ENCODE results near the gene CCDC91.

Gene CCDC91

GRCh38 chr12:28574746-28575592 lies 384.7 kb downstream of the CCDC91 start:
- in situ Hi-C loops (cut with HindIII; ENCODE audit: low sequenced_read_pairs) = no loop called here

- in situ Hi-C loops (cut with HindIII; ENCODE audit: low sequenced_read_pairs) = no loop called here
Observed at GRCh38 chr12:28575593-28576205, 385.4 kb downstream of the CCDC91 start.

GRCh38 chr12:28578361-28578760 lies 388.1 kb downstream of the CCDC91 start:
- in situ Hi-C loops (cut with HindIII; ENCODE audit: low sequenced_read_pairs) = no loop called here

- in situ Hi-C loops (cut with HindIII; ENCODE audit: low sequenced_read_pairs) = no loop called here
Observed at GRCh38 chr12:28578833-28579252, 388.6 kb downstream of the CCDC91 start.

- in situ Hi-C loops (cut with HindIII; ENCODE audit: low sequenced_read_pairs) = no loop called here
Observed at GRCh38 chr12:28582672-28583376, 392.6 kb downstream of the CCDC91 start.

GRCh38 chr12:28583701-28584261 lies 393.5 kb downstream of the CCDC91 start:
- in situ Hi-C loops (cut with HindIII; ENCODE audit: low sequenced_read_pairs) = no loop called here

GRCh38 chr12:28585146-28585545 lies 394.9 kb downstream of the CCDC91 start:
- in situ Hi-C loops (cut with HindIII; ENCODE audit: low sequenced_read_pairs) = no loop called here

GRCh38 chr12:28586481-28586880 lies 396.2 kb downstream of the CCDC91 start:
- in situ Hi-C loops (cut with HindIII; ENCODE audit: low sequenced_read_pairs) = no loop called here

- in situ Hi-C loops (cut with HindIII; ENCODE audit: low sequenced_read_pairs) = no loop called here
Observed at GRCh38 chr12:28591831-28592230, 401.6 kb downstream of the CCDC91 start.
